ENCODE data around the gene SIRT6.

DNA sequence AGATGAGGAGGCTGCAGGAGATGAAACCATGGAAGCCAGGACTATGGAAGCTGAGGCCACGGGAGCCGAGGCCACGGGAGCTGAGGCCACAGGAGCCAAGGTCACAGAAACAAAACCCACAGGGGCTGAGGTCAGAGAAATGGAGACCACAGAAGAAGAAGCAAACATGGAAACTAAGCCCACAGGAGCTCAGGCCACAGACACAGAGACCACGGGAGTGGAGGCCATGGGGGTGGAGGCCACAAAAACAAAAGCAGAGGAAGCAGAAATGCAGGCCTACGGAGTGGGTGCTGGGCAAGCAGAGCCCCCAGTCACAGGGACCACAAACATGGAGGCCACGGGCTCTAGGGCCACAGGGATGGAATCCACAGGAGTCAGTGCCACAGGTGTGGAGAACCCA lies 34.5 kb upstream of the SIRT6 start:
- TF ChIP-seq CTCF (conservative IDR thresholded peaks at IDR 0.05 in 1 of 2, IDR thresholded peaks at IDR 0.05 in 1 of 2; ENCODE audit: low read depth in 1 of 2, low read length in 2 of 2) (no peak), EZH2 (IDR thresholded peaks at IDR 0.05; ENCODE audit: low read length, missing control alignments) (no peak)

All from fibroblast of lung (primary cell).